Measurements from ENCODE around the gene MYH10. TPM values are rescaled to one million over a fixed set of nuclear protein-coding genes. Genes with fewer than 3 reads are reported as not detected.

MYH10 gene
- total and polyA plus RNA-seq, 2 experiments from 2014 or later, result 75.6 to 87.8 TPM

GRCh38 chr17:8470447-8471047 lies 160.0 kb downstream of the MYH10 start:
- Histone ChIP-seq H3K4me2 (no peak overlapping the region), H4K20me1 (ENCODE audit: insufficient read depth, poor library complexity, severe bottlenecking) (peaks cover 16% of the 10 kb centered on the region)
- 91% methylated on average over 20 of the region's 20 CpGs for WGBS (ENCODE audit: low lambda C conversion rate, missing lambda C conversion rate)

GRCh38 chr17:8469964-8470363 lies 160.6 kb downstream of the MYH10 start:
- Histone ChIP-seq H3K9me2 (replicated peaks; ENCODE audit: insufficient read depth) (no peaks in the 10 kb centered on the region), H2AFZ (no peak overlapping the region), H3K9me3 (ENCODE audit: low read depth) (no peaks in the 10 kb centered on the region), H3K4me3 (no peak overlapping the region), H3K4me1 (ENCODE audit: insufficient read depth) (peaks cover 9% of the 10 kb centered on the region), H3K27me3 (no peaks in the 10 kb centered on the region), H3K36me3 (replicated peaks; ENCODE audit: insufficient read depth, low read depth) (no peaks in the 10 kb centered on the region), H4K20me1 (ENCODE audit: insufficient read depth, poor library complexity, severe bottlenecking) (peaks cover 21% of the 10 kb centered on the region), H3K79me2 (peaks cover 11% of the 10 kb centered on the region), H3K4me2 (no peak overlapping the region), H3K27ac (no peak overlapping the region)
- 90% methylated on average over 12 of the region's 12 CpGs for WGBS (ENCODE audit: low lambda C conversion rate, missing lambda C conversion rate)
- TF ChIP-seq EZH2 (IDR thresholded peaks at IDR 0.05; ENCODE audit: borderline replicate concordance) (no peak), CTCF (IDR thresholded peaks at IDR 0.05; ENCODE audit: poor library complexity) (no peak), EZH2phosphoT487 (IDR thresholded peaks at IDR 0.05; ENCODE audit: low read depth, severe bottlenecking, unreplicated experiment) (no peak)
- no peak for DNase-seq (ENCODE audit: low spot score)

More at GRCh38 chr17:8470447-8471047, 160.0 kb downstream of the MYH10 start:
- H3K36me3 ChIP-seq (replicated peaks; ENCODE audit: insufficient read depth, low read depth), result no peaks in the 10 kb centered on the region
- TF ChIP-seq CTCF (IDR thresholded peaks at IDR 0.05; ENCODE audit: poor library complexity) (no peak), EZH2phosphoT487 (IDR thresholded peaks at IDR 0.05; ENCODE audit: low read depth, severe bottlenecking, unreplicated experiment) (no peak), EZH2 (IDR thresholded peaks at IDR 0.05; ENCODE audit: borderline replicate concordance) (no peak)
- no peaks in the 10 kb centered on the region for H3K9me3 ChIP-seq (ENCODE audit: low read depth)
- H2AFZ ChIP-seq, result no peak overlapping the region
- no peak overlapping the region for H3K4me3 ChIP-seq
- no peaks in the 10 kb centered on the region for H3K9me2 ChIP-seq (replicated peaks; ENCODE audit: insufficient read depth)
- peaks cover 6% of the 10 kb centered on the region for H3K4me1 ChIP-seq (ENCODE audit: insufficient read depth)
- H3K79me2 ChIP-seq, result peaks cover 10% of the 10 kb centered on the region
- no peak overlapping the region for H3K27ac ChIP-seq
- no peaks in the 10 kb centered on the region for H3K27me3 ChIP-seq
- no peak for DNase-seq (ENCODE audit: low spot score)

- WGBS (ENCODE audit: low lambda C conversion rate, missing lambda C conversion rate), result 94% methylated on average over 3 of the region's 3 CpGs
- Histone ChIP-seq H3K9me2 (replicated peaks; ENCODE audit: insufficient read depth) (no peaks in the 10 kb centered on the region), H3K9me3 (ENCODE audit: low read depth) (no peaks in the 10 kb centered on the region), H3K4me2 (no peak overlapping the region), H3K79me2 (peaks cover 21% of the 10 kb centered on the region), H4K20me1 (ENCODE audit: insufficient read depth, poor library complexity, severe bottlenecking) (peaks cover 31% of the 10 kb centered on the region), H3K4me3 (no peak overlapping the region), H3K36me3 (replicated peaks; ENCODE audit: insufficient read depth, low read depth) (no peaks in the 10 kb centered on the region), H3K4me1 (ENCODE audit: insufficient read depth) (peaks cover 15% of the 10 kb centered on the region), H3K27me3 (no peaks in the 10 kb centered on the region), H2AFZ (no peak overlapping the region), H3K27ac (no peak overlapping the region)
- TF ChIP-seq CTCF (IDR thresholded peaks at IDR 0.05; ENCODE audit: poor library complexity) (no peak), EZH2 (IDR thresholded peaks at IDR 0.05; ENCODE audit: borderline replicate concordance) (no peak)
- no peak for DNase-seq (ENCODE audit: low spot score)
These were observed 161.5 kb downstream of the MYH10 start for GRCh38 chr17:8468980-8469379.
